ENCODE data around the gene IFT52. TPM values are rescaled to one million over a fixed set of nuclear protein-coding genes. Genes with fewer than 3 reads are reported as not detected.
A peak's percentile ranks its signal among the peaks of the same experiment; 100 is the strongest.

IFT52 gene, protein sequence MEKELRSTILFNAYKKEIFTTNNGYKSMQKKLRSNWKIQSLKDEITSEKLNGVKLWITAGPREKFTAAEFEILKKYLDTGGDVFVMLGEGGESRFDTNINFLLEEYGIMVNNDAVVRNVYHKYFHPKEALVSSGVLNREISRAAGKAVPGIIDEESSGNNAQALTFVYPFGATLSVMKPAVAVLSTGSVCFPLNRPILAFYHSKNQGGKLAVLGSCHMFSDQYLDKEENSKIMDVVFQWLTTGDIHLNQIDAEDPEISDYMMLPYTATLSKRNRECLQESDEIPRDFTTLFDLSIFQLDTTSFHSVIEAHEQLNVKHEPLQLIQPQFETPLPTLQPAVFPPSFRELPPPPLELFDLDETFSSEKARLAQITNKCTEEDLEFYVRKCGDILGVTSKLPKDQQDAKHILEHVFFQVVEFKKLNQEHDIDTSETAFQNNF
- polyA plus RNA-seq (ENCODE audit: insufficient read length) = 70.9 TPM
- long read RNA-seq, donor 1, transcript IFT52-201 (14 exons, 1,757 nt) = major isoform, 13 of 25 reads
- long read RNA-seq, donor 1, transcript IFT52-202 (14 exons, 1,599 nt) = minor isoform, 8 of 25 reads
- long read RNA-seq, donor 1, partial matches to known transcripts = 0 of 25 reads
- long read RNA-seq, donor 1, other reads (novel, unspliced or antisense) = 0 of 25 reads
- long read RNA-seq, donor 2, transcript IFT52-201 (14 exons, 1,757 nt) = major isoform, 13 of 20 reads
- long read RNA-seq, donor 2, transcript IFT52-202 (14 exons, 1,599 nt) = minor isoform, 5 of 20 reads
- long read RNA-seq, donor 2, partial matches to known transcripts = 0 of 20 reads
- long read RNA-seq, donor 2, other reads (novel, unspliced or antisense) = 0 of 20 reads
- long read RNA-seq, donor 3, transcript IFT52-201 (14 exons, 1,757 nt) = major isoform, 11 of 20 reads
- long read RNA-seq, donor 3, transcript IFT52-202 (14 exons, 1,599 nt) = minor isoform, 7 of 20 reads
- long read RNA-seq, donor 3, partial matches to known transcripts = 0 of 20 reads
- long read RNA-seq, donor 3, other reads (novel, unspliced or antisense) = 0 of 20 reads
- long read RNA-seq, donor 4, partial matches to known transcripts = 0 of 2 reads
- long read RNA-seq, donor 4, other reads (novel, unspliced or antisense) = 0 of 2 reads
- long read RNA-seq, donor 5, transcript IFT52-207 (2 exons, 749 nt) = minor isoform, 6 of 49 reads
- long read RNA-seq, donor 5, transcript IFT52-202 (14 exons, 1,599 nt) = minor isoform, 8 of 49 reads
- long read RNA-seq, donor 5, transcript IFT52-201 (14 exons, 1,757 nt) = major isoform, 19 of 49 reads
- long read RNA-seq, donor 5, partial matches to known transcripts = 16 of 49 reads
- long read RNA-seq, donor 5, other reads (novel, unspliced or antisense) = 0 of 49 reads
- long read RNA-seq, donor 6, transcript IFT52-201 (14 exons, 1,757 nt) = major isoform, 11 of 20 reads
- long read RNA-seq, donor 6, transcript IFT52-202 (14 exons, 1,599 nt) = minor isoform, 6 of 20 reads
- long read RNA-seq, donor 6, partial matches to known transcripts = 0 of 20 reads
- long read RNA-seq, donor 6, other reads (novel, unspliced or antisense) = 0 of 20 reads
- long read RNA-seq, donor 7, transcript IFT52-201 (14 exons, 1,757 nt) = minor isoform, 14 of 34 reads
- long read RNA-seq, donor 7, transcript IFT52-202 (14 exons, 1,599 nt) = major isoform, 16 of 34 reads
- long read RNA-seq, donor 7, partial matches to known transcripts = 0 of 34 reads
- long read RNA-seq, donor 7, other reads (novel, unspliced or antisense) = 0 of 34 reads
- long read RNA-seq, donor 8, transcript IFT52-201 (14 exons, 1,757 nt) = major isoform, 8 of 10 reads
- long read RNA-seq, donor 8, partial matches to known transcripts = 0 of 10 reads
- long read RNA-seq, donor 8, other reads (novel, unspliced or antisense) = 0 of 10 reads

- DNase-seq = peak; percentile 94
Measured at GRCh38 chr20:43590392-43591303, at the start of gene IFT52. Gene IFT52, plus strand, starts transcription at chr20:43590937. Its CDS starts 3,762 bp downstream, at chr20:43594699.

GRCh38 chr20:43541214-43541613 is 49.5 kb upstream of the IFT52 start:
- no peak for DNase-seq

DNA sequence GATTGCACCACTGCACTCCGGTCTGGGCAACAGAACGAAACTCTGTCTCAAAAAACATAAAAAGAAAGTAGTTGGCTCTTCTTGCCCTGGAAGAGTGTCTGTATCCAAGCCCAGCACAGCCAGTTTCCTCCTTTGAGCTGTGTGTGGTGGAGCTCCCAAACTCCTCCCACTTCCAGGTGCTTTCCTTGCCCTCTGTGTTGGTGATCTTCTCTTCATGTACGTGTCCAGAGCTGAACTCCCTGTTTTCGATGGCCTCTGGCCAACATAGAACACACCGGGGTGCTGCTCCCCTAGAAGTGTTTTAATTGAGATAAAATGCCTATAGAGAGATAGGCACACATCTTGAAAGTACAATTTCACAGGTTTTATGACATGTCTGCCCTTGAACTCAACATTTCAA is 48.6 kb upstream of the IFT52 start:
- DNase-seq = no peak

GRCh38 chr20:43542674-43543073 is 48.1 kb upstream of the IFT52 start:
- no peak for DNase-seq

DNA sequence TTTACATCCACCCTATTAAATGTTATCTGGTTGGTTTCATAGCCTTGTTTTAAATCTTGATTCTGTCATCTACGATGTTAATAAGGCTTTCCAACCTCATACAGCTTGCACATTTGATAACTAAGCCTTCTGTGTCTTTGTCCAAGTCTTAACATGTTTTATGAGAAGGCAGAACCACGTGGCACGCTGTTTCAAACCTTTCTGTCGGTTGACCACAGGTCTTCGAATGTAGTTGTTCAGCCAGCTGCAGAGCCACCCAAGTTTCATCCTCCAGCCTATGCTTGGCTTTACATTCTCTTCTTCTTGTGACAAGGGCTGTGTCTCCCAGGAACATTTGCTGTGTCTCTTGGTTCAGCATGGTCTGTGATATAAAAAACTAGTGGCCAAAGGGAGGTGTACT is 47.6 kb upstream of the IFT52 start:
- no peak for DNase-seq

- DNase-seq = no peak
Measured at GRCh38 chr20:43544501-43544900, 46.2 kb upstream of the IFT52 start.

DNA sequence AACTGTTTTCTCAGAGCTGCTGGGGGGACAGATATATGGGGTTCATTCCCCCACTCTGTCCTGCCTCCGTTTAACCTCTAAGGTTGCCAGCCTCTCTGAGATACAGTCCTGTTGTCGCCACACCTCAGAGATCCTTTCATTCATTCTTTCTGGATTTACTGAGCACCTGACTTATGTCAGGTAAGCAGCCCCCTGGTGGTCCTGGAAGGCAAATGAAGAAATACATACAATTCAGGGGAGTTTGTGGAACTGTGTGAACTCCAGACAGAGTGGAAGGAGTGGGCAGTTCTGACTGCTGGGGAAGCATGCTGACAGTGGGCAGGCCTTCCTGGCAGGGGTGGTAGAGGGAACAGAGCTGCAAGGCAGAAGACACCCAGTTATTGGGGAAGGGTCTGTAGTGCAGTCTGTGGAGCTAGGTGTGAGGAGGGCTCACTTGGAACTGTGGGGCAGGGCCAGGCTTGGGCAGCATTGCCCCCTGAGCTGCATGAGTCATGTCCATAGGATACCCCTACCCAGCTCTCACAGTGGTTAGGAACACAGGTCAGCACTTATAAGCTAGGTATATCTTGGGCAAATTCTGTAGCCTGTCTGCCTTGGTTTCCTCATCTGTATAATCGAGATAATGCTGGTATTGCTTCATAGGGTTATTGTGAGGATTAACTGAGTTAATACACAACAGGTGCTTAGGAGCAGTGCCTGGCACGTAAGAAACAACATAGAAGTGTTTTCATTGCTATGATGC is 44.7 kb upstream of the IFT52 start:
- no peak for DNase-seq

GRCh38 chr20:43548273-43548880 is 42.4 kb upstream of the IFT52 start:
- DNase-seq = no peak

DNA sequence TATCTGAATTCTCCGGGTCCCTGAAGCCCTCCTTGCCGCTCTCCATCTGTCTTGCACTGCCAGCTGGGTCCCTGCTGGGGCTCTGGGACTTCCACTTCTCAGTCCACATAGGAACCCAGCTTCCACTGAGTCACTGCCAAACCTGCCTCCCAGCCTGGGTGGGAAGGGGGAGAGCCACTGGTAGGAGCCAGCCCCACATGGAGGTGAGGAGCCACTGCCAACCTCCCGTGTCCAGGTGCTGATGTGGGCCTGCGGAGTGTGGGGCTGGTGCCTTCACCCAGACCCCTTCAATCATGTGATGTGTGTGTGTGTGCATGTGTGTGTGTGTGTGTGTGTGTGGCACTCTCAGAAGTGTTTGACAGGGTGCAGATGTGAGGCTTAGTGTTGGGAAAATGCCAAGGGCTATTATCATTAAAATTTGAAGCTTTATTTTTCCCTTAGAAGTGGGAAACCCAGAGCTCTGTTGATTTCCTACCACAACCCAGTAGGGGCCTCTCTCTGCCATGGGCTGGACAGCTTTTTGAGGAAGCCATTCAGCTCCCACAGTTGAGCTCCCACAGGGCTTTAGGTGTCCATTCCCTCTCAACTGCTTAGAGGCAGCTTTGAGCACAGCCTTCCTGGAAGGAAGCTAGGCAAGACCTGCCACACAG is 41.2 kb upstream of the IFT52 start:
- no peak for DNase-seq

DNA sequence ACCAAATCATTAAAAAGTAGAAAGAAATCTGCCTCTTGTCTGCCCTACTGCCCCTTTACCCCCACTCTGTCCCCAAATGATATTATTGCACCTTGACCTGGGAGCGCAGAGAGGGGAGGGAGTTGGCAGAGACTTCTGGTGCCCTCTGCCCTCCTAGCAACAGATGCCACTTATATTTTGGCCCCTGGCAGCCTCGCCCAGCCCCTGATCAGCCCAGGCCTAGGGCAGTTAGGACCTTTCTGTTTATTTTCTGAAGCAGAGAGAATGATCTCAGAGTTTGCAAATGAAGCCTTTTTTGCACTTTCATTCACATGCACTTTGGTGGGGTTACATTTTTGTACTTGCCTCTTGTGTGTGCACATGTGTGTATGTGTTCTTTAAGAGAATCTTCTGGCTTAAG is 40.3 kb upstream of the IFT52 start:
- no peak for DNase-seq

DNA sequence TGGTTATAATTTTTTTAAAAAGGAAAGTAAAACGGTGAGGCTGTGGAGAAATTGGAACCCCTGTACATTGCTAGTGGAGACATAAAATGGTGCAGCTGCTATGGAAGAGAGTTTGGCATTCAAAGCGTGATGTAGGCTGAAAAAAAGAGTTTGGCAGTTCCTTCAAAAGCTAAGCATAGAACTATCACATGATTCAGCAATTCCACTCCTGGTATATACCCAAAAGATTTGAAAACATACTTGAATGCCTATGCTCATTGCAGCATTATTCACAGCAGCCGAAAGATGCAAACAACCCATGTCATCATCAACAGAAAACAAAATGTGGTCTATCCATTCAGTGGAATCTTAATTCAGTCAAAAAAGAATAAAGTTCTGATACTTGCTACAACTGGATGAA is 36.4 kb upstream of the IFT52 start:
- no peak for DNase-seq

GRCh38 chr20:43558412-43559146 is 32.2 kb upstream of the IFT52 start, which contains the start of gene SGK2:
Gene SGK2, plus strand, starts transcription at chr20:43559027. Its CDS starts 7,469 bp downstream, at chr20:43566496.
- DNase-seq = peak; percentile 78

DNA sequence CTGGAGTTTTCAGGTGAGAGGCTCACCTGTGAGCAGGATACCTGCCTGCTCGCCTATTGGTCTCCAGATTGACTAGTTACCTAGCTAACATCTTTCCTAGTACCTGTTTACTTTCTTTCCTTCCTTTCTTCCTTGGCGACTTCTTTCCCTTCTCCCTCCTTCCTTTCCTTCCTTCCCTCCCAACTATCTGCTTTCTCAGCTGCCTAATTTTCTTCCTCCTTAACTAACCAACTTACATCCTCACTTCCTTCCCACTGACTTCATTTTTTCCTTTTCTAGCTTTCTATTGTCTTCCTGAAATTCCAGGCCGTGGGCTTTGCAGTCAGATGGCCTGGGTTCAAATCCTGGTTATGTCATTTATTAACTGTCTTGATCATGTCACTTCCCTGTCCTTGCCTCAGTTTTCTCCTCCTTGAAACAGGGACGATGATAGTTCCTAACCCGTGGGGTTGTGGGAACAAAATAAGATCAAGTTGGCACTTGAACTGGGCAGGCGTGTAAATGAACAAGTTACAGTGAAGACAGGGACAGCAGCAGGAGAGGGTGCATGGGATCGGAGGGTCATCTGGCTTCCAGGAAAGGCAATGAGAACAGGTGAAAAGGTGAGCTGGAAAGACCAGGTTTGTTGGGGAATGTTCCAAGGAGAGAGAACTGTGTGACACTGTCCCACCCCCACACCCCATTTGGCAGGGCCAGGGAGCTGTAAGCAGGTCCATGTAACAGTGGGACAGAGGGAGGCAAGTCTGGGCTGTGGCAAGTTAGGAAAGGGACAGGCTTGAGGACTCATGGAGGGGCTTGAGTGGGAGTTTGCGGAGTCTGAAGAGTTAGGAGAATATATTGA is 31.4 kb upstream of the IFT52 start:
- no peak for DNase-seq

DNA sequence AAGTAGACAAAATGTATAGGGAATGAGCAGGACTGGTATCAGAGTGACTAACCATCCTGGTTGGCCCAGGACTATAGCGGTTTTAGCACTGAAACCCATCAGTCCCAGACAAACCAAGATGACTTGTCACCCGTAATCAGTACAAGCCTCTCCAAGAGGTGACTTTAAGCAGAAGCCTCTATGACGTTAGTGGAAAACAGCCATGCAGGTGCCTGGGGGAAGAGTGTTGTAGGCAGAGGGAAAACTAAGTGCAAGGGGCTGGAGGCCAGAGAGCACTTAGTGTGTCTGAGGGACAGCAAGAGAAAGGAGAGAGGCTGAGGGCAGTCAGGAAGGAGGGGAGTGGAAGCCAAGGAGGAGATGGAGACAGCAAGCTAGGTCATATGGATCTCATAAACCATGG is 29.8 kb upstream of the IFT52 start:
- DNase-seq = no peak

- no peak for DNase-seq
Measured at GRCh38 chr20:43563429-43563828, 27.3 kb upstream of the IFT52 start.

GRCh38 chr20:43563991-43564390 is 26.7 kb upstream of the IFT52 start:
- no peak for DNase-seq

All from left kidney (tissue), 8 donors.